IMR-90 (cell line): ENCODE measurements around the gene NUFIP2. TPM values are rescaled to one million over a fixed set of nuclear protein-coding genes. Genes with fewer than 3 reads are reported as not detected.

Experiments used
- ATAC-seq: fragments of 200-7000 bp; cut with Tn5 transposase; 2 replicates; pipeline ENCODE4 v1.9.1; 2020; ENCODE audit warnings: low read depth, mild to moderate bottlenecking, moderate library complexity
- BruUV-seq: library from RNA; stranded (reverse); fragments of 400-500 nt; replicated peaks from 2 replicates; lab custom pipeline; 2021; lab: Mats Ljungman, UMichigan
- CTCF ChIA-PET: fragments of 300-600 bp; formaldehyde crosslinking; extraction: SDS; loops from one replicate; lab custom pipeline; 2021; ENCODE audit warnings: antibody characterized with exemption; lab: Yijun Ruan, JAX
- POLR2A ChIA-PET: fragments of 300-600 bp; sonication (Branson Sonifier 250); formaldehyde crosslinking; loops from one replicate; lab custom pipeline; 2022; ENCODE audit warnings: antibody characterized with exemption; ENCODE audit not compliant: unreplicated experiment; lab: Charles Lee
- DNase-seq: peaks from one replicate; pipeline ENCODE4 v3.0.0; 2013
- H2AFZ ChIP-seq: replicated peaks from 2 replicates; pipeline ENCODE3; 2013; ENCODE audit warnings: low read length, mild to moderate bottlenecking; ENCODE audit not compliant: poor library complexity
- H2AK5ac ChIP-seq: 2 replicates; pipeline ENCODE4 v1.6.1; 2013; ENCODE audit warnings: low read depth, low read length, inconsistent platforms
- H2AK9ac ChIP-seq: replicated peaks from 2 replicates; pipeline ENCODE3; 2013; ENCODE audit warnings: mild to moderate bottlenecking, low read depth, low read length, moderate library complexity; ENCODE audit not compliant: poor library complexity
- H2BK120ac ChIP-seq: 2 replicates; pipeline ENCODE4 v1.6.1; 2013; ENCODE audit warnings: low read depth, low read length, inconsistent platforms
- H2BK15ac ChIP-seq: 3 replicates; pipeline ENCODE4 v1.6.1; 2013; ENCODE audit warnings: low read depth, low read length, inconsistent platforms
- H2BK20ac ChIP-seq: 2 replicates; pipeline ENCODE4 v1.6.1; 2013; ENCODE audit warnings: low read depth, mild to moderate bottlenecking, inconsistent platforms, low read length, moderate library complexity
- H2BK5ac ChIP-seq: 2 replicates; pipeline ENCODE4 v1.6.1; 2013; ENCODE audit warnings: mild to moderate bottlenecking, low read depth, low read length, inconsistent platforms; ENCODE audit not compliant: poor library complexity, severe bottlenecking
- H3K14ac ChIP-seq: replicated peaks from 2 replicates; pipeline ENCODE4 v1.6.1; 2013; ENCODE audit warnings: low read depth, low read length, inconsistent platforms
- H3K18ac ChIP-seq: 2 replicates; pipeline ENCODE4 v1.6.1; 2013; ENCODE audit warnings: low read depth, low read length, control low read depth
- H3K23ac ChIP-seq: 2 replicates; pipeline ENCODE4 v1.6.1; 2013; ENCODE audit warnings: low read depth, low read length, inconsistent platforms
- H3K27ac ChIP-seq: 2 replicates; pipeline ENCODE4 v1.5.1; 2013; ENCODE audit warnings: mild to moderate bottlenecking, control low read depth, low read length; ENCODE audit not compliant: insufficient read depth
- H3K27me3 ChIP-seq: 2 replicates; pipeline ENCODE4 v1.6.1; 2013; ENCODE audit warnings: low read length; ENCODE audit not compliant: control insufficient read depth, insufficient read depth
- H3K36me3 ChIP-seq: 2 replicates; pipeline ENCODE4 v1.6.1; 2013; ENCODE audit warnings: low read length, mixed read lengths; ENCODE audit not compliant: control insufficient read depth, insufficient read depth
- H3K4ac ChIP-seq: 2 replicates; pipeline ENCODE4 v1.6.1; 2013; ENCODE audit warnings: low read depth, low read length, inconsistent platforms
- H3K4me1 ChIP-seq: 2 replicates; pipeline ENCODE4 v1.6.1; 2013; ENCODE audit warnings: low read length, mixed read lengths; ENCODE audit not compliant: control insufficient read depth, insufficient read depth
- H3K4me2 ChIP-seq: 2 replicates; pipeline ENCODE4 v1.6.1; 2013; ENCODE audit warnings: low read depth, mild to moderate bottlenecking, control low read depth, low read length, moderate library complexity
- H3K4me3 ChIP-seq: 2 replicates; pipeline ENCODE4 v1.5.1; 2013; ENCODE audit warnings: low read depth, mild to moderate bottlenecking, control low read depth, low read length, moderate library complexity; ENCODE audit not compliant: insufficient read depth
- H3K56ac ChIP-seq: 2 replicates; pipeline ENCODE4 v1.6.1; 2013; ENCODE audit warnings: low read length, inconsistent platforms; ENCODE audit not compliant: insufficient read depth; ENCODE audit errors: extremely low read depth
- H3K79me1 ChIP-seq, 2 experiments: 2 replicates each; pipeline ENCODE4 v1.6.1; 2013; ENCODE audit warnings: low read length in 2 of 2, inconsistent platforms in 1 of 2, low read depth in 1 of 2
- H3K9ac ChIP-seq: 2 replicates; pipeline ENCODE4 v1.6.1; 2013; ENCODE audit warnings: low read depth, low read length, control low read depth
- H3K9me1 ChIP-seq: 2 replicates; pipeline ENCODE4 v1.6.1; 2013; ENCODE audit warnings: low read length, inconsistent platforms; ENCODE audit not compliant: insufficient read depth
- H3K9me3 ChIP-seq: 2 replicates; pipeline ENCODE4 v1.6.1; 2013; ENCODE audit warnings: low read length; ENCODE audit not compliant: control insufficient read depth, insufficient read depth
- H4K20me1 ChIP-seq: 2 replicates; pipeline ENCODE4 v1.6.1; 2013; ENCODE audit warnings: low read length, inconsistent platforms; ENCODE audit not compliant: insufficient read depth
- H4K5ac ChIP-seq: 2 replicates; pipeline ENCODE4 v1.6.1; 2013; ENCODE audit warnings: mild to moderate bottlenecking, low read depth, low read length, control low read depth
- H4K8ac ChIP-seq, 2 experiments: 2 replicates each; pipeline ENCODE4 v1.6.1; 2013; ENCODE audit warnings: low read depth in 2 of 2, low read length in 2 of 2, control low read depth in 1 of 2, inconsistent platforms in 1 of 2
- H4K91ac ChIP-seq: 2 replicates; pipeline ENCODE4 v1.6.1; 2013; ENCODE audit warnings: low read depth, low read length, inconsistent platforms; ENCODE audit not compliant: insufficient read depth
- BHLHE40 ChIP-seq: fragments of 150-350 bp; IDR thresholded peaks from 2 replicates; pipeline ENCODE4 v1.6.1; 2016; ENCODE audit warnings: mild to moderate bottlenecking, low read depth, low read length
- CEBPB ChIP-seq: IDR thresholded peaks from 2 replicates; pipeline ENCODE4 v1.6.1; 2012; ENCODE audit warnings: low read depth, low read length, improper control_type of control experiment
- CHD1 ChIP-seq: IDR thresholded peaks from 2 replicates; pipeline ENCODE4 v1.6.1; 2012; ENCODE audit warnings: low read depth, low read length, improper control_type of control experiment
- CTCF ChIP-seq: conservative IDR thresholded peaks from 2 replicates; pipeline ENCODE4 v1.5.1; 2012; ENCODE audit warnings: mild to moderate bottlenecking, low read depth, low read length, improper control_type of control experiment
- ELK1 ChIP-seq: fragments of 150-350 bp; IDR thresholded peaks from 2 replicates; pipeline ENCODE4 v1.6.1; 2016; ENCODE audit warnings: low read depth, mild to moderate bottlenecking, low read length, moderate library complexity, borderline replicate concordance
- FOS ChIP-seq: fragments of 150-350 bp; IDR thresholded peaks from 2 replicates; pipeline ENCODE4 v1.6.1; 2016; ENCODE audit warnings: low read depth, low read length
- MAFK ChIP-seq: IDR thresholded peaks from 2 replicates; pipeline ENCODE4 v1.6.1; 2012; ENCODE audit warnings: low read depth, low read length, improper control_type of control experiment
- MAZ ChIP-seq: IDR thresholded peaks from 2 replicates; pipeline ENCODE4 v1.6.1; 2012; ENCODE audit warnings: low read depth, mild to moderate bottlenecking, low read length, improper control_type of control experiment, moderate library complexity, borderline replicate concordance
- MXI1 ChIP-seq: IDR thresholded peaks from 2 replicates; pipeline ENCODE4 v1.6.1; 2012; ENCODE audit warnings: low read depth, mild to moderate bottlenecking, low read length, moderate library complexity, borderline replicate concordance
- NFE2L2 ChIP-seq: fragments of 150-350 bp; IDR thresholded peaks from 2 replicates; pipeline ENCODE4 v1.6.1; 2016; ENCODE audit warnings: low read depth, mild to moderate bottlenecking, low read length
- POLR2A ChIP-seq: IDR thresholded peaks from 2 replicates; pipeline ENCODE4 v1.6.1; 2012; ENCODE audit warnings: mild to moderate bottlenecking, low read depth, low read length
- RAD21 ChIP-seq: IDR thresholded peaks from 2 replicates; pipeline ENCODE4 v1.6.1; 2012; ENCODE audit warnings: low read length, improper control_type of control experiment
- RCOR1 ChIP-seq: IDR thresholded peaks from 2 replicates; pipeline ENCODE4 v1.6.1; 2012; ENCODE audit warnings: mild to moderate bottlenecking, low read length, improper control_type of control experiment; ENCODE audit not compliant: insufficient replicate concordance
- RFX5 ChIP-seq: IDR thresholded peaks from 2 replicates; pipeline ENCODE4 v1.8.0; 2012; ENCODE audit warnings: low read depth, mild to moderate bottlenecking, low read length, moderate library complexity
- SMC3 ChIP-seq: fragments of 150-350 bp; IDR thresholded peaks from 2 replicates; pipeline ENCODE4 v1.6.1; 2016; ENCODE audit warnings: low read depth, mild to moderate bottlenecking, antibody characterized with exemption, low read length, moderate library complexity
- USF2 ChIP-seq: fragments of 150-350 bp; IDR thresholded peaks from 2 replicates; pipeline ENCODE4 v1.6.1; 2017; ENCODE audit warnings: mild to moderate bottlenecking, antibody characterized with exemption, low read length, low read depth
- WGBS, 2 experiments: methylation state at CpG; one replicate each; pipeline versions ENCODE4 v1.1.5 to v1.1.7; 2013; ENCODE audit warnings: missing lambda C conversion rate in 2 of 2; ENCODE audit not compliant: insufficient read length in 1 of 2; ENCODE audit errors: extremely low coverage in 2 of 2; 5-methylcytosine and 5-hydroxymethylcytosine counted together
- dilution Hi-C: fragments of 300-500 bp; cut with HindIII; formaldehyde crosslinking; loops from one replicate; pipeline ENCODE4 v1.14.3; 2018; ENCODE audit warnings: low sequenced_read_pairs; ENCODE audit not compliant: unreplicated experiment
- in situ Hi-C: fragments of 300-500 bp; cut with MboI; formaldehyde crosslinking; loops from 3 replicates; pipeline ENCODE4 v1.14.3; 2019; ENCODE audit warnings: low sequenced_read_pairs, inconsistent platforms, mixed read lengths
- intact Hi-C: fragments of 100-400 bp; cut with micrococcal nuclease; formaldehyde crosslinking; loops from 2 replicates; pipeline ENCODE4 v1.10.0; 2022
- polyA plus RNA-seq, 3 experiments: library from polyadenylated mRNA; depleted of rRNA; stranded (reverse); fragments of >200 nt; gene quantifications; 2 replicates each; pipeline ENCODE4 v1.2.3, GENCODE V29; 2012; ENCODE audit warnings: low replicate concordance in 1 of 3
- total RNA-seq: library from RNA; depleted of rRNA; stranded (reverse); fragments of >200 nt; gene quantifications from 2 replicates; pipeline ENCODE4 v1.2.3, GENCODE V29; 2012

NUFIP2 gene
- total and polyA plus RNA-seq, 2 of the 4 experiments (the other 2 are of a cell fraction), result 8.9 to 25.6 TPM

- no peak overlapping the region for H3K4ac ChIP-seq
- H3K4me1 ChIP-seq, result peaks cover 7% of the 10 kb centered on the region
- ChIA-PET CTCF (interaction anchor here (0.6 to 1.2 kb wide), 3 partner anchors 13 to 84 kb away, joined by 3 read pairs; no protein-coding TSS in a partner anchor), POLR2A (no interaction called here)
- no peak overlapping the region for H4K8ac ChIP-seq
- no peak overlapping the region for H2AFZ ChIP-seq
- no peak overlapping the region for H2BK15ac ChIP-seq
- in situ Hi-C loops, result no loop called here
- no peak overlapping the region for H3K9ac ChIP-seq
- H3K36me3 ChIP-seq, result no peaks in the 10 kb centered on the region
- H3K23ac ChIP-seq, result no peak overlapping the region
- peaks cover 9% of the 10 kb centered on the region for H3K9me1 ChIP-seq
- H3K14ac ChIP-seq, result no peak overlapping the region
- H3K27ac ChIP-seq, result no peak overlapping the region
- no peak overlapping the region for H4K91ac ChIP-seq
- peaks cover 0 to 7% of the 10 kb centered on the region in 2 experiments; a peak in 3 of 4 replicates for H3K79me1 ChIP-seq
- WGBS, 2 experiments, result no CpG with 5 or more reads among the region's 1 CpG
- no peak for DNase-seq
- no peak overlapping the region for H2AK9ac ChIP-seq
- H2BK120ac ChIP-seq, result no peak overlapping the region
- H2BK20ac ChIP-seq, result no peak overlapping the region
- no peak overlapping the region for H3K4me3 ChIP-seq
- H3K9me3 ChIP-seq, result peaks cover 2% of the 10 kb centered on the region; the same call in 1 of the 2 replicates
- H3K56ac ChIP-seq, result no peak overlapping the region
- dilution Hi-C loops, result no loop called here
- no peak overlapping the region for H2AK5ac ChIP-seq
- no peak overlapping the region for H4K5ac ChIP-seq
- no peak overlapping the region for H3K18ac ChIP-seq
- ATAC-seq, result no peak
- intact Hi-C loops, result no loop called here
- no peak for TF ChIP-seq MXI1
- no peak for TF ChIP-seq RAD21
- no peak for TF ChIP-seq NFE2L2
- TF ChIP-seq FOS, result no peak
- no peak for TF ChIP-seq MAFK
- TF ChIP-seq RCOR1, result no peak
- TF ChIP-seq RFX5, result no peak
- TF ChIP-seq CEBPB, result no peak
- no peak for TF ChIP-seq ELK1
- TF ChIP-seq POLR2A, result no peak
- no peak for TF ChIP-seq MAZ
- no peak for TF ChIP-seq USF2
- no peak for TF ChIP-seq CTCF
- no peak for TF ChIP-seq CHD1
- no peak for TF ChIP-seq BHLHE40
- no peak for TF ChIP-seq SMC3
- H3K27me3 ChIP-seq, result no peaks in the 10 kb centered on the region
- no TSS peak for BruUV-seq
- no peak overlapping the region for H3K4me2 ChIP-seq
- H2BK5ac ChIP-seq, result no peak overlapping the region
- H4K20me1 ChIP-seq, result no peaks in the 10 kb centered on the region
These were observed 60.6 kb downstream of the NUFIP2 start for GRCh38 chr17:29233301-29233700.
